Memory B cell (primary cell): ENCODE data around the gene MCOLN1.
"Not testable (repeated sequence)": the region's sequence is repeated elsewhere in the genome, so short reads cannot be mapped to it uniquely, and the experiment has no call there.

Experiments used
- ATAC-seq: fragments of 150-1000 bp; cut with Tn5 transposase; 2 replicates; pipeline ENCODE4 v1.10.0; 2021; ENCODE audit warnings: low read depth, mild to moderate bottlenecking, moderate library complexity
- DNase-seq, 2 donors: peaks; one replicate each; pipeline ENCODE4 v3.0.0; 2022; ENCODE audit warnings: low spot score in 2 of 2
- H3K27ac Mint-ChIP-seq: one replicate; pipeline ENCODE4 v1.8.0; 2022; ENCODE audit warnings: mild to moderate bottlenecking, moderate library complexity, mixed read lengths
- H3K27me3 Mint-ChIP-seq: one replicate; pipeline ENCODE4 v1.8.0; 2022; ENCODE audit warnings: mixed read lengths
- H3K36me3 Mint-ChIP-seq: one replicate; pipeline ENCODE4 v1.8.0; 2022; ENCODE audit warnings: mild to moderate bottlenecking, mixed read lengths
- H3K4me1 Mint-ChIP-seq: one replicate; pipeline ENCODE4 v1.8.0; 2022; ENCODE audit warnings: mixed read lengths
- H3K4me3 Mint-ChIP-seq: one replicate; pipeline ENCODE4 v1.8.0; 2022; ENCODE audit warnings: mild to moderate bottlenecking, moderate library complexity, mixed read lengths
- H3K9me3 Mint-ChIP-seq: one replicate; pipeline ENCODE4 v1.8.0; 2022; ENCODE audit warnings: mixed read lengths

Gene MCOLN1

DNA sequence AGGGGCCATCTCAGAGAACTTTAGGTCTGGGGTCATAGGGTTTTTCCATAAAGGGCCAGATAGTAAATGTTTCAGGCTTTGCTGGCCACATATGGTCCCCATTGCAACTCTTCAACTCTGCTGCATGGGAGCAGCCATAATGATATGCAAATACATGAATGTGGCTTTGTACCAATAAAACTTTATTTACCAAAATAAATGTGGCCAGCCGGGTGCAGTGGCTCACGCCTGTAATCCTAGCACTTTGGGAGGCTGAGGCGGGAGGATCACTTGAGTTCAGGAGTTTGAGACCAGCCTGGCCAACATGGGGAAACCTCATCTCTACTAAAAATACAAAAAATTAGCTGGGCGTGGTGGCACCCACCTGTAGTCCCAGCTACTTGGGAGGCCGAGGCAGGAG is 16.6 kb downstream of the MCOLN1 start:
- not testable (repeated sequence) for H3K27ac Mint-ChIP-seq, DNase-seq, H3K9me3 Mint-ChIP-seq, H3K4me3 Mint-ChIP-seq, H3K27me3 Mint-ChIP-seq, ATAC-seq
- Mint-ChIP-seq H3K36me3 (peaks cover 28% of the 10 kb centered on the region), H3K4me1 (peaks cover 27% of the 10 kb centered on the region)

DNA sequence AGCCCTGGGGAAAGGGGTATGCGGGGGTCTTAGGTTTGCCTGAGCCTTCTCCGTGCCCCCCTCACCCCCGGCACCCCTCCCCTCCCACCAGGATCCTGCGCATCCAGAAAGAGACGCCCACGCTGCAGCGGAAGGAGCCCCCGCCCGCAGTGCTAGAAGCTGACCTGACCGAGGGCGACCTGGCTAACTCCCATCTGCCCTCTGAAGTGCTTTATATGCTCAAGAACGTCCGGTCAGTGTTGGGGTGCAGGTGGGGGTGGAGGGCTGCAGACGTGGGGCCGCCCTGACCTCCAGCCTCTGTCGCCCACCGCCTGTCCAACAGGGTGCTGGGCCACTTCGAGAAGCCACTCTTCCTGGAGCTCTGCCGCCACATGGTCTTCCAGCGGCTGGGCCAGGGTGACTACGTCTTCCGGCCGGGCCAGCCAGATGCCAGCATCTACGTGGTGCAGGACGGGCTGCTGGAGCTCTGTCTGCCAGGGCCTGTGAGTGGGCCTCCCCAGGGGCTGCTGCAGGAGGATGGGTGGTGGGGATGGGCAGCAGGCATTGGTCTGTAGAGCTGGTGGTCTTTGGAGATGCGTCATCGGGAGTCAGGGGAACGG is 17.5 kb downstream of the MCOLN1 start:
- no peaks in the 10 kb centered on the region for H3K27me3 Mint-ChIP-seq
- DNase-seq (no peak), ATAC-seq (no peak)
- H3K4me1 Mint-ChIP-seq, result peaks cover 24% of the 10 kb centered on the region
- no peak overlapping the region for H3K27ac Mint-ChIP-seq
- H3K9me3 Mint-ChIP-seq, result no peaks in the 10 kb centered on the region
- no peak overlapping the region for H3K4me3 Mint-ChIP-seq
- peaks cover 28% of the 10 kb centered on the region for H3K36me3 Mint-ChIP-seq

DNA sequence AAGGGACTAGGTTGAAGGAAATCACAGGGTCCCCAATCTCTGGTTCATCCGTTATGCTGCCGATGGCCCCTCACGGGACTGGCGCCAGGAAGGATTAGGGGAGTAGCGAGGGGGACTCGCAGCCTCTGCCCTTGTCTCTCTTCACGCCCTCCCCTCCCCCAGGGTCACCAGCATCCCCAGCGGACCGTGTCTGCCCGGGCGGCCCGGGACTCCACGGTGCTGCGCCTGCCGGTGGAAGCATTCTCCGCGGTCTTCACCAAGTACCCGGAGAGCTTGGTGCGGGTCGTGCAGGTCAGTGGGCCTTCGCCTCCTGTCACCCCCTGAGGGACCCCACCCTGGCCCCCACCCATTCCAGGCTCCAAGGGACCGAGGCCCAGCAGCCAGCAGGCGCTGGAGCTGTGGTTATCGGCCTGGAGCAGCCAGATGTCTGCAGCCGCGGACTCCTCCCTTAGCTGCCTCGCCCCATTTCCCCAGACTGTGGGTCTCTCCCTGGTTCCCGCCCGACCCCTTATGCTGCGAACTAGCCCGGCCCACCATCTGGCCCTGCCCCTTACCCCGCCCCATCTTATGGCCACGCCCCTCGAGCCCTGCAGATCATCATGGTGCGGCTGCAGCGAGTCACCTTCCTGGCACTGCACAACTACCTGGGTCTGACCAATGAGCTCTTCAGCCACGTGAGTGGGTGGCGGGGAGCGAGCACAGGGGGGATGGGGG is 18.5 kb downstream of the MCOLN1 start:
- H3K9me3 Mint-ChIP-seq, result no peaks in the 10 kb centered on the region
- no peak overlapping the region for H3K27ac Mint-ChIP-seq
- H3K4me1 Mint-ChIP-seq, result peaks cover 28% of the 10 kb centered on the region
- no peak for DNase-seq
- ATAC-seq, result no peak
- no peak overlapping the region for H3K4me3 Mint-ChIP-seq
- no peaks in the 10 kb centered on the region for H3K27me3 Mint-ChIP-seq
- peaks cover 29% of the 10 kb centered on the region for H3K36me3 Mint-ChIP-seq

DNA sequence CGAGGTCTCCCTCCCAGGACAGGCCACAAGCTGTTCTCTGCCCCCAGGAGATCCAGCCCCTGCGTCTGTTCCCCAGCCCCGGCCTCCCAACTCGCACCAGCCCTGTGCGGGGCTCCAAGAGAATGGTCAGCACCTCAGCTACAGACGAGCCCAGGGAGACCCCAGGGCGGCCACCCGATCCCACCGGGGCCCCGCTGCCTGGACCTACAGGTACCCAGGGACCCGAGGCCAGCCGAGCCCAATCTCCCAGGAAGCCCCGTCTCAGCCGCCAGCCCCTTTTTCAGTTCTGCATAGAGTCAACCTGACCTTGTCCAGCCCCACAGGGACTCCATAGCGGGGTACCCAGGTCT is 19.0 kb downstream of the MCOLN1 start:
- Mint-ChIP-seq H3K27ac (no peak overlapping the region), H3K9me3 (no peaks in the 10 kb centered on the region), H3K4me3 (no peak overlapping the region), H3K27me3 (no peaks in the 10 kb centered on the region), H3K36me3 (peaks cover 30% of the 10 kb centered on the region), H3K4me1 (peaks cover 27% of the 10 kb centered on the region)
- ATAC-seq (no peak), DNase-seq (no peak)

DNA sequence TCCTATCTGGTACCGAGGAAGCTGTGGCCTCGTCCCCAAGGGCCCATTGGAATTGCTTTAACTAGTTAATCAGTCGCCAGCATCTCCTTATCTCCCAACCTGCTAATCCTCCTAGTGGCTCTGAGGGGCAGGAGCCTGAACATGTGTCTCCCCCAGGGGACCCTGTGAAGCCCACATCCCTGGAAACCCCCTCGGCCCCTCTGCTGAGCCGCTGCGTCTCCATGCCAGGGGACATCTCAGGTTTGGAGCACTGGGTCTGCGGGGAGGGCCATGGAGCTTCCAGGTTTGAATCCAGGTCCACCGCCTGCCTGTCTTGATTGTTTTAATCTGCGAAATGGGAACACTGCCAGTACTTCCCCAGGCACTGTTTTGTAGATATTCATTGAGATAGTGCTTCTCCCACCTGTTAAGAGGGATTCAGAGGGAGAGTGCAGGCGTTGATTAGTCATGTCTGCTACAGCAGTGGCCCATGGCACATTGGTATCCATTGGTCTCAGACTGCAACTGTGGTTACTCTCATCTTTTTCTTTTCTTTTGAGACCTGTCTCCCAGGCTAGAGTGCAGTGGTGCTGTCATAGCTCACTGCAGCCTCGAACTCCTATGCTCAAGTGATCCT is 19.5 kb downstream of the MCOLN1 start:
- no peak overlapping the region for H3K27ac Mint-ChIP-seq
- no peak for ATAC-seq
- peaks cover 30% of the 10 kb centered on the region for H3K36me3 Mint-ChIP-seq
- H3K9me3 Mint-ChIP-seq, result no peaks in the 10 kb centered on the region
- no peaks in the 10 kb centered on the region for H3K27me3 Mint-ChIP-seq
- no peak for DNase-seq
- no peak overlapping the region for H3K4me3 Mint-ChIP-seq
- peaks cover 24% of the 10 kb centered on the region for H3K4me1 Mint-ChIP-seq

DNA sequence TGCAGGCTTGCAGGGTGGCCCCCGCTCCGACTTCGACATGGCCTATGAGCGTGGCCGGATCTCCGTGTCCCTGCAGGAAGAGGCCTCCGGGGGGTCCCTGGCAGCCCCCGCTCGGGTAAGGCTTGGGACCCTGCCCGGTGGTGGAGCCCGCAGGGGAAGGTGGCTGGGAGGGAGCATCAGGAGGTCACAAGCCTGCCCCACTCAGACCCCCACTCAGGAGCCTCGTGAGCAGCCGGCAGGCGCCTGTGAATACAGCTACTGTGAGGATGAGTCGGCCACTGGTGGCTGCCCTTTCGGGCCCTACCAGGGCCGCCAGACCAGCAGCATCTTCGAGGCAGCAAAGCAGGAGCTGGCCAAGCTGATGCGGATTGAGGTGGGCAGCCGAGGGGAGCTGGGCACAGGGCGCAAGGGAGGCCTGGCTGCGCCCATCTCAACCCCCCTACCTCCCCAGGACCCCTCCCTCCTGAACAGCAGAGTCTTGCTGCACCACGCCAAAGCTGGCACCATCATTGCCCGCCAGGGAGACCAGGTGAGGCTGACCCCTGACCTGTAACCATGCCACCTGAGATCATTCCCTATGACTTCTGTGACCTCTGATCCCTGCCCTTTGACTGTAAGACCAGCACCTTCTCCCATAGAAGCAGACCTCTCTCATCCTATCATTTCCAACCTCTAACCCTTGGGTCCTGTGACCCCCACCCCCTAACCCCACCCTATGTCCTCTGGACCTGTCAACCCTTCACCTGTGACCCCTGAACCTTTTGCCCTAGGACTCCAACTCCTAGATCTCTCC is 20.3 kb downstream of the MCOLN1 start:
- no peak for DNase-seq
- Mint-ChIP-seq H3K4me1 (peaks cover 18% of the 10 kb centered on the region), H3K27ac (no peak overlapping the region)

DNA sequence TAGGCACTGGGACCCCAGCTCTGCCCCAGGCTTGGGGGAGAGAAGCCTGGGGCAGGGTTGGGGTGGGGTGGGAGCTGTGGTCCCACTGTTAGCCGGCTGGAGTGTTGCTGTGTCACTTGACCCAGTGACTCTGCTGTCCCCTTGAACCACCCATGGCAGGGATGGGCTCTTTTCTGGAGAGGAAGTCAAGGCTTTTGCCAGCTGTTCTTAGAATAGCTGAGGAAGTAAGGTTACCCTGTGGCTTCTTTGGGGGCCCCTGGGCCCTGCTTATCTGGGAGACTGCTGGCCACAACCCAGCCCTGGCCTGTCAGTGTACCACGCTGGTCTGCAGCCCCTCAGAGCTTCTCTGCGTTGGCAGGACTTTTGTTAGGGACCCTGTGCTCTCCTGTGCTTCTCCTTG is 22.2 kb downstream of the MCOLN1 start:
- DNase-seq (no peak), ATAC-seq (no peak)
- H3K36me3 Mint-ChIP-seq, result peaks cover 24% of the 10 kb centered on the region
- no peak overlapping the region for H3K4me3 Mint-ChIP-seq
- no peaks in the 10 kb centered on the region for H3K9me3 Mint-ChIP-seq
- H3K27me3 Mint-ChIP-seq, result no peaks in the 10 kb centered on the region
- peaks cover 18% of the 10 kb centered on the region for H3K4me1 Mint-ChIP-seq
- H3K27ac Mint-ChIP-seq, result no peak overlapping the region

More for the DNA sequence above, 20.3 kb downstream of the MCOLN1 start:
- no peak for ATAC-seq
- Mint-ChIP-seq H3K4me3 (no peak overlapping the region), H3K9me3 (no peaks in the 10 kb centered on the region), H3K36me3 (peaks cover 27% of the 10 kb centered on the region), H3K27me3 (no peaks in the 10 kb centered on the region)

DNA sequence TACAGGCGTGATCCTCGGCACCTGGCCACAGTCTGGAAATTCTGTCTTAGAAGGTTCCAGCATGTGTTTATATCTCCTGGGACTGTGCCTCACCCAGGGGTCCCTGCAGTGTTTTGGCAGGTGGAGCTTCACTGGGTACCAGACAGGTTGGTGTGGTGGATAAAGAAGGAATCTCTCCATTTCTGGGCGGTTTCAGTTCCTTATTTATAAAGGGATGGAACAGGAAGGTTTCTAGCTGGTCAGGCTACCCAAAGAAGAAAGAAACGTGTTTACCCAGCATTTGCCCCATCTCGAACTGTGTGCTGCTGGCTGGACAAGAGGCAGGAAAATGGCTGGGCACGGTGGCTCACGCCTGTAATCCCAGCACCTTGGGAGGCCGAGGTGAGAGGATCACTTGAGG is 22.9 kb downstream of the MCOLN1 start:
- no peak overlapping the region for H3K27ac Mint-ChIP-seq

DNA sequence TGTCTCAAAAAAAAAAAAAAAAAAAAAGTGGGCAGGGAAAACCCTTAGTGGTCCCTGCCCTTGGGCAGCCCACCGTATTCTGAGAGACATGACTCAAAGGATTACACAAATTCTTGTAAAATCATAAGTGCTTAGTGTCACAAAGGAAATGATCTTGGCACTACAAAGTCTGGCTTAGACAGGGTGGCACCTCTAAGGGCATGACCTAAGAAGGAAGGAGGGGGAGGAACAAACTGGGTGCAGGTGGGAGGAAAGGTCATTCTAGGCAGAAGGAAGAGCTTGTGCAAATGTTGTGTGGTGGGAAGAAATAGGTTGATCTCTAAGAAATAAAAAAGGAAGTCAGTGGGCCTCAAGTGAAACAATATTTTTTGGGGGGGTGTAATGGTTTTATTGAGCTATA is 23.5 kb downstream of the MCOLN1 start:
- no peak for DNase-seq
- Mint-ChIP-seq H3K36me3 (peaks cover 24% of the 10 kb centered on the region), H3K27me3 (no peaks in the 10 kb centered on the region), H3K4me3 (no peak overlapping the region), H3K4me1 (peaks cover 18% of the 10 kb centered on the region), H3K27ac (peak overlapping the region; percentile 11), H3K9me3 (no peaks in the 10 kb centered on the region)
- no peak for ATAC-seq

More for the DNA sequence above, 22.9 kb downstream of the MCOLN1 start:
- Mint-ChIP-seq H3K4me3 (no peak overlapping the region), H3K27me3 (no peaks in the 10 kb centered on the region), H3K36me3 (peaks cover 24% of the 10 kb centered on the region), H3K9me3 (no peaks in the 10 kb centered on the region), H3K4me1 (peaks cover 18% of the 10 kb centered on the region)
- DNase-seq (no peak), ATAC-seq (no peak)

DNA sequence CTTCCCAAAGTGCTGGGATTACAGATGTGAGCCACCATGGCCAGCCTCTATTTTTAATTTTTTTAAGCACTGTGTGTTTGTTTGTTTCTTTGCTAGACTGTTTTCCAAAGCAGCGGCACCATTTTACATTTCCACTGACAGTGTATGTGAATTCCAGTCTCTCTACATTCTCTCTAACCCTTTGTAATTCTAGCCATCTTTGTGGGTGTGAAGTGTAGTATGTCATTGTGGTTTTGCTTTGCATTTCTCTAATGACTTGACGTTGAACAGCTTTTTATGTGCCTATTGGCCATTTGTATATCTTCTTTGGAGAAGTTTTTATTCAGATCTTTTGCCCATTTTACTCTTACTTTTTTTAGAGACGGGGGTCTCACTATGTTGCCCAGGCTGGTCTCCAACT is 24.7 kb downstream of the MCOLN1 start:
- no peak overlapping the region for H3K4me3 Mint-ChIP-seq
- no peaks in the 10 kb centered on the region for H3K9me3 Mint-ChIP-seq
- H3K36me3 Mint-ChIP-seq, result peaks cover 21% of the 10 kb centered on the region
- H3K4me1 Mint-ChIP-seq, result peaks cover 18% of the 10 kb centered on the region
- ATAC-seq (no peak), DNase-seq (no peak)
- no peaks in the 10 kb centered on the region for H3K27me3 Mint-ChIP-seq
- no peak overlapping the region for H3K27ac Mint-ChIP-seq

DNA sequence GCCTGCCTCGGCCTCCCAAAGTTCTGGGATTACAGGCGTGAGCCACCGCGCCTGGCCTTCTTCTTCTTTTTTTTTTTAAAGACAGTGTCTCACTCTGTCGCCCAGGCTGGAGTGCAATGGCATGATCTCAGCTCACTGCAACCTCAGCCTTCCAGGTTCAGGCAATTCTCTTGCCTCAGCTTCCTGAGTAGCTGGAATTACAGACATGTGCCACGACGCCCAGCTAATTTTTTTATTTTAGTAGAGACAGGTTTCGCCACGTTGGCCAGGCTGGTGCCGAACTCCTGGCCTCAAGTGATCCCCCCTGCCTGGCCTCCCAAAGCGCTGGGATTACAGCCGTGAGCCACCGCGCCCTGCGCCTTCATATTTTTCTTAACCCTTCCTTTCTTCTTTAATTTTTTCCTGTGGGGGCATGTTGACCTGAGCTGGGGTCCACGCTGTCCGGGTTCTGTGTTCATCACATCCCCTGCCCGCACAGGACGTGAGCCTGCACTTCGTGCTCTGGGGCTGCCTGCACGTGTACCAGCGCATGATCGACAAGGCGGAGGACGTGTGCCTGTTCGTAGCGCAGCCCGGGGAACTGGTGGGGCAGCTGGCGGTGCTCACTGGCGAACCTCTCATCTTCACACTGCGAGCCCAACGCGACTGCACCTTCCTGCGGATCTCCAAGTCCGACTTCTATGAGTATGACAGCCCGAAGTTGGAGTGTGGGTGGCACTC is 27.2 kb downstream of the MCOLN1 start:
- ATAC-seq, result no peak
- no peak overlapping the region for H3K4me3 Mint-ChIP-seq
- DNase-seq, result no peak
- H3K9me3 Mint-ChIP-seq, result no peaks in the 10 kb centered on the region
- peaks cover 14% of the 10 kb centered on the region for H3K4me1 Mint-ChIP-seq
- peaks cover 16% of the 10 kb centered on the region for H3K36me3 Mint-ChIP-seq
- H3K27ac Mint-ChIP-seq, result no peak overlapping the region
- no peaks in the 10 kb centered on the region for H3K27me3 Mint-ChIP-seq

DNA sequence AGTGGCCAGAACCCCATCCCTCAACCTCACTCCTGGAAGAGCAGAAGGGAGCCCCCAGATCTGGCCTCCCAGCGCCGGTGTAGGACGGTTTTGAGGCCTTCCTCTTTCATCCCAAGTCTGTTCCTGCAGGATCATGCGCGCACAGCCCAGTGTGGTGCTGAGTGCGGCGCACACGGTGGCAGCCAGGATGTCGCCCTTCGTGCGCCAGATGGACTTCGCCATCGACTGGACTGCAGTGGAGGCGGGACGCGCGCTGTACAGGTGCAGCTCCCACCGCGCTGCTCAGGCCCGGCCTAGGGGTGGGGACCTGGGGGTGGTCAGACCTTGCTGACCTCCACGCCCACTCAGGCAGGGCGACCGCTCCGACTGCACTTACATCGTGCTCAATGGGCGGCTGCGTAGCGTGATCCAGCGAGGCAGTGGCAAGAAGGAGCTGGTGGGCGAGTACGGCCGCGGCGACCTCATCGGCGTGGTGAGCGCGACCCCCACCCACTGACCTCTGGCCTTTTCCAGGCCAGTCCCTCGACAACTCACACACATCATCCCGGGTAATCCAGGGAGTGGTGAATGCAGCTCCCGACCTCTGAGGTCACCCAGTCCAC is 27.8 kb downstream of the MCOLN1 start:
- no peaks in the 10 kb centered on the region for H3K27me3 Mint-ChIP-seq
- no peaks in the 10 kb centered on the region for H3K9me3 Mint-ChIP-seq
- no peak for ATAC-seq
- DNase-seq, result no peak
- H3K36me3 Mint-ChIP-seq, result peaks cover 16% of the 10 kb centered on the region
- H3K4me3 Mint-ChIP-seq, result no peak overlapping the region
- H3K4me1 Mint-ChIP-seq, result peaks cover 9% of the 10 kb centered on the region
- no peak overlapping the region for H3K27ac Mint-ChIP-seq

DNA sequence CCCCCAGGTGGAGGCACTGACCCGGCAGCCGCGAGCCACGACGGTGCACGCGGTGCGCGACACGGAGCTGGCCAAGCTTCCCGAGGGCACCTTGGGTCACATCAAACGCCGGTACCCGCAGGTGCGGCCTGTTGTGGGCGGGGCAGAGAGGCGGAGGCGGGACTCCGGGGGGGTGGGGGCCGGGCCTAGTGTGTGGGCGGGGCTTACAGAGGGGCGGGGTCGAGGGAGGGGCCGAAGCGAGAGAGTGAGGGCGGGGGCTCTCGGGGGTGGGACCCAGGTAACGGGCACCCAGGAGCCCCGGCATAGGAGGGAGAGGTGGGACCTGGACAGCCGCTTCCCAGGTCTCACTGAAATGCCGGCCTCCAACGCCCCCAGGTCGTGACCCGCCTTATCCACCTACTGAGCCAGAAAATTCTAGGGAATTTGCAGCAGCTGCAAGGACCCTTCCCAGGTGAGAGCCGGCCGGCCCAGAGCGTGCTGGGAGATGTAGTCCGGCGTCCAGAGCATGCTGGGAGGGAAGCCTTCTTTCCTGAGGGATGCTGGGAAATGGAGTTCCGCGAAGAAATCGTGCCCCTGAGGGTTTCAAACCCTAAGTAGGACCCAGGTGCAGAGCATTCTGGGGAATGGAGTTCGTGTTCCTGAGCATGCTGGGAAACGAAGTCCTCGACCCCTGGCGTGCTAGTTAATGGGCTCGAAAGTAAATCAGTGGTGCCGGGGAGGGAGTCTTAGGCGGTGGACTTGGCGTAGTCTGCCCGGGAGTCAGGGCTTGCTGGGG is 28.8 kb downstream of the MCOLN1 start:
- Mint-ChIP-seq H3K4me1 (peaks cover 4% of the 10 kb centered on the region), H3K36me3 (peaks cover 14% of the 10 kb centered on the region), H3K27ac (no peak overlapping the region), H3K4me3 (no peak overlapping the region), H3K9me3 (no peaks in the 10 kb centered on the region), H3K27me3 (no peaks in the 10 kb centered on the region)
- peak; percentile 69 for ATAC-seq
- DNase-seq, result no peak
